LNCaP clone FGC (cell line): Measurements from ENCODE around the gene CT55.
"Not testable (repeated sequence)": the region's sequence is repeated elsewhere in the genome, so short reads cannot be mapped to it uniquely, and the experiment has no call there.

Experiments
- DNase-seq: peaks from one replicate; pipeline ENCODE4 v3.0.0-alpha.2; 2011; ENCODE audit warnings: low read depth
- H3K4me3 ChIP-seq: 2 replicates; pipeline ENCODE4 v1.5.1; 2011; ENCODE audit warnings: mild to moderate bottlenecking, low read depth, low read length, control low read depth
- CTCF ChIP-seq: IDR thresholded peaks from 2 replicates; pipeline ENCODE4 v1.5.1; 2012; ENCODE audit warnings: mild to moderate bottlenecking; ENCODE audit not compliant: control insufficient read depth, insufficient read depth; ENCODE audit errors: extremely low read depth

Gene CT55

GRCh38 chrX:135185795-135186443 is 14.7 kb upstream of the CT55 start:
- TF ChIP-seq CTCF: peak; percentile 73
- H3K4me3 ChIP-seq: no peak overlapping the region
- peak; percentile 37 for DNase-seq

GRCh38 chrX:135178636-135179035 is 7.4 kb upstream of the CT55 start:
- no peak overlapping the region for H3K4me3 ChIP-seq
- TF ChIP-seq CTCF: no peak
- DNase-seq: no peak

GRCh38 chrX:135170468-135170867 is 730 bp downstream of the CT55 start:
- no peak for DNase-seq
- TF ChIP-seq CTCF: no peak
- H3K4me3 ChIP-seq: no peak overlapping the region

- not testable (repeated sequence) for H3K4me3 ChIP-seq, DNase-seq
These were observed 1.7 kb downstream of the CT55 start for GRCh38 chrX:135169534-135169933.

- H3K4me3 ChIP-seq: no peak overlapping the region
- no peak for TF ChIP-seq CTCF
- DNase-seq: no peak
These were observed 2.7 kb downstream of the CT55 start for GRCh38 chrX:135168486-135168885.

GRCh38 chrX:135154688-135155087 is 16.5 kb downstream of the CT55 start:
- DNase-seq, H3K4me3 ChIP-seq: not testable (repeated sequence)

GRCh38 chrX:135126145-135126544 is 45.1 kb downstream of the CT55 start:
- not testable (repeated sequence) for DNase-seq, H3K4me3 ChIP-seq

- DNase-seq, H3K4me3 ChIP-seq: not testable (repeated sequence)
These were observed 51.1 kb downstream of the CT55 start, which contains the start of gene ETDB for GRCh38 chrX:135120056-135120576. TSS of gene ETDB (minus strand) at chrX:135120526. CDS start at chrX:135119261, 1,265 bp downstream.

GRCh38 chrX:135116064-135116463 is 55.1 kb downstream of the CT55 start:
- DNase-seq, H3K4me3 ChIP-seq: not testable (repeated sequence)

- DNase-seq: no peak
- no peak overlapping the region for H3K4me3 ChIP-seq
- TF ChIP-seq CTCF: no peak
These were observed 56.8 kb downstream of the CT55 start for GRCh38 chrX:135114392-135114791.
